GM12872 (cell line): ENCODE data around the gene PITX2.

ENCODE experiments used
- CTCF ChIP-seq: IDR thresholded peaks from 3 replicates; pipeline ENCODE4 v1.5.1; 2011; ENCODE audit warnings: low read depth, mild to moderate bottlenecking, low read length, moderate library complexity; ENCODE audit not compliant: insufficient read depth

The PITX2 gene

DNA sequence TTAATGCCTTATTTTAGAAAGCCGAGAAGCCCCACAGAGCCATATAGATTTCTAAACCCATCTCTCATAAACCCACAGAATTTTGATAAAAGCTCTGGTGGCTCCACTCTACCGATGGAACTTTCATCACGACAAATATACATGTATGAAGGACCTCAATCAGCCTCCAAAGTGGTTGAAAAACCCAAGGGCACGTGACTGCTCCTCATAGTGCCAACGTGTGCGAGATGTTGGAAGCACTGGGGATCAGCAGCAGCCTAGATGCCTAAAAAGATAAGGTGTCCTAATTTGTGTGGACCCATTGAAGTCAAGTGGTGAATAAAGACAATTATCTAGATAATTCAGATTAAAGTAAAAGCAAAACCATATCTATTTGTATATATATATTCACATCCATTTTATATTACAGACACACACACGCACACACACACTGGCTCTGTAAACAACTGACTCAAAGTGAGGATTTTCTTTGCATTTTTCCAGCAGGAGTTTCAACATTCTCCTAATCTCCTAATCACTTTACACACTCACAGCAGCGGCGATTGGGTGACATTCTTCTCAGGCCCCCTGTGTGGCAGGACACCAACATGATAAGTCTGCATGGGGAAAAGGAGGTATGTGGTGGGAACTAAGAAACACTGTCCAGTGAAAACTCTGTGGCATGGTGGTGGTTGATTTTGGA, 2.8 kb upstream of the PITX2 start:
- no peak for TF ChIP-seq CTCF

DNA sequence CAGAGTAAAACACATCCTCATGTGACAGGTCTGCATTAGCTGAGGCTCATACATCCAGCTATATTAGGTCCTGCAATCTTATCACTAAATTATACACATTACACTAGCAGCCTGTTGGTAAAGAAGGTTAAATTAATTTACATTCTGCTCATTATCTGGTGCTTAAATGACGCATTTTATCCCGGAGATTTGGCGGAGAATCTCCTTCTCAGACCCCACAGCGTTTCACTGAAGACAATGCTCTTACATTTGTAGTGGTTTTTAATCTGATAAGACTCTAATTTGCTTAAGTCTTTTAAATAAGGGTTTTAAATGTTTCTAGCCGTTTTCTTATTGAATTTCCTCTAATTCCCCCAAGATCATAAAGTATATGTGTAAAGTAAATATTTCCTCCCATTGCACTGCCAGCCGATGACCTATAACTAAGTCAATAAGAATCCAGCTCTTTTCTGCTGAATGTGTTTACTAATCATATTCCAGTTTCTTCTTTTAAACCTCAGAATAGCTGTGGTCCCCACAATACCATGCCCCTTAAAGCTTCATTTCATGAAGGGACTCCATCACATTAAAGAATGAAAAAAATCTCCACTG, 2.1 kb upstream of the PITX2 start:
- TF ChIP-seq CTCF = no peak

DNA sequence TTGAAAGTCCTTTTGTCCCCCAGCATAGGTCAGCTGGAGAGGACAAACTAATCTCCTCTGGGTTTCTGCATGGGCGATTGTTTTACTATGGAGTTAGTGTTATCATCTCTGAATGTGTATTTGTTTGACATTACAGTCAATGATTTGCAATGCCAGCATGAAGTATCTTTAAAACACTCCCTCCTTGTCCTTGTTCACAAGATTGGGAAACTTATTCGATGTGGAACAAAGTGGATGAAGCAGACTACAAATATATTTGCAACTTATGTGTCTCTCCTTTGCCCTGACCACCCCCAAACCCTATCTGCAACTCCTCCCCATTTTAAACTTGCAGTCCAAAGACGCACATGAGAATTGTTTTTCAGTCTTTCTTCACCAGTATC, 1.5 kb upstream of the PITX2 start:
- no peak for TF ChIP-seq CTCF

GRCh38 chr4:110623718-110624397, 981 bp upstream of the PITX2 start:
- no peak for TF ChIP-seq CTCF

- no peak for TF ChIP-seq CTCF
Observed at GRCh38 chr4:110621839-110622751, 782 bp downstream of the PITX2 start.

GRCh38 chr4:110621328-110621812, 1.5 kb downstream of the PITX2 start:
- no peak for TF ChIP-seq CTCF
